Small intestine (tissue), 7 donors: ENCODE data around the gene FAM210A. TPM values are rescaled to one million over a fixed set of nuclear protein-coding genes. Genes with fewer than 3 reads are reported as not detected.

ENCODE experiments used
- DNase-seq, 2 donors: peaks; one replicate each; pipeline versions ENCODE4 v3.0.0 to v3.0.0-alpha.2; 2013
- FAIRE-seq: peaks from 2 replicates; lab custom pipeline; 2012; peaks lifted over from hg19 to GRCh38; lab: Jason Lieb, UNC
- H3K27ac ChIP-seq, 3 donors: one replicate each; pipeline ENCODE4 v1.5.1; 2013; ENCODE audit warnings: low read length in 2 of 3, mild to moderate bottlenecking in 2 of 3, control low read depth in 1 of 3, inconsistent platforms in 1 of 3, low read depth in 1 of 3, moderate library complexity in 1 of 3
- H3K27me3 ChIP-seq, 3 donors: one replicate each; pipeline ENCODE4 v1.6.1; 2013; ENCODE audit warnings: low read length in 3 of 3, inconsistent platforms in 1 of 3; ENCODE audit not compliant: control insufficient read depth in 3 of 3, insufficient read depth in 3 of 3
- H3K36me3 ChIP-seq, 3 donors: one replicate each; pipeline ENCODE4 v1.6.1; 2013; ENCODE audit warnings: low read length in 3 of 3, inconsistent platforms in 1 of 3, low read depth in 1 of 3, mild to moderate bottlenecking in 1 of 3, moderate library complexity in 1 of 3; ENCODE audit not compliant: control insufficient read depth in 3 of 3, insufficient read depth in 2 of 3
- H3K4me1 ChIP-seq, 3 donors: one replicate each; pipeline ENCODE4 v1.6.1; 2013; ENCODE audit warnings: low read length in 2 of 3, inconsistent platforms in 1 of 3, low read depth in 1 of 3, mild to moderate bottlenecking in 1 of 3, moderate library complexity in 1 of 3; ENCODE audit not compliant: control insufficient read depth in 3 of 3, insufficient read depth in 2 of 3
- H3K4me3 ChIP-seq, 3 donors: one replicate each; pipeline ENCODE4 v1.5.1; 2013; ENCODE audit warnings: low read length in 3 of 3, control low read depth in 1 of 3, inconsistent platforms in 1 of 3, low read depth in 1 of 3, mild to moderate bottlenecking in 1 of 3, moderate library complexity in 1 of 3
- H3K9me3 ChIP-seq, 2 donors: one replicate each; pipeline ENCODE4 v1.6.1; 2013; ENCODE audit warnings: low read depth in 1 of 2, low read length in 1 of 2; ENCODE audit not compliant: control insufficient read depth in 2 of 2, insufficient read depth in 1 of 2
- WGBS, 3 donors: extraction: QIAGEN DNeasy Blood & Tissue Kit; methylation state at CpG; one replicate each; pipeline ENCODE4 v1.1.7; 2013; 5-methylcytosine and 5-hydroxymethylcytosine counted together
- polyA plus RNA-seq, 4 donors: library from polyadenylated mRNA; stranded (reverse) in 3 of 4; unstranded in 1 of 4; fragments of 200-250 nt in 3 of 4; fragments of 120-200 nt in 1 of 4; gene quantifications; one replicate each; pipeline versions ENCODE4 v1.2.1 to v1.2.3, GENCODE V29; 2013
- donor health status: healthy with polysubstance abuse.
- donor health status: control.
- donor health status: control.
- donor health status: Bipolar disorder and iron deficiency.
- donor health status: healthy.

FAM210A gene
- polyA plus RNA-seq, 4 donors, result 4.3 to 18.1 (median 7.5) TPM

DNA sequence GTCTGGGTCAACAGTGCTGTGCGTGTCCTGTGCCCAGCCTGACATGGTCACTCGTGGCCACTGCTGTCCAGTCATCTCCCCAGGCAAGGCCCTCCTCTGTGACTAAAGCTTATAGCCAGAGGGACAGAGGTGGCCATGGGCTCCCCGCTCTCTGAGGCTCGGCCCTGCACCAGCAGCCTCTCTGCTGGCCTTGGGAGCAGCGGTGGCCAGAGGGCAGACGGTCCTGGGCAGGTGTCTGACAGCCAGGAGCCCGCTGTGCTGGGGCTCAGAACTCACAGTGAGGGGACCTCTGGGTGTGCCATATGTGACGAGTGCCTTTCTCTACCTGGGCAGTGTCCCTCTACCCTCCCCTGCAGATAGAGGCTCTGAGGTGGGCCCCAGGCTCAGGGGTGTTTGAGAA is 98.7 kb downstream of the FAM210A start:
- FAIRE-seq, result no peak
- Histone ChIP-seq H3K36me3 (peaks cover 0 to 2% (median 0%) of the 10 kb centered on the region in 3 donors), H3K27ac (no peak overlapping the region), H3K4me3 (no peak overlapping the region), H3K4me1 (no peaks in the 10 kb centered on the region), H3K9me3 (peaks cover 0 to 6% of the 10 kb centered on the region in 2 donors), H3K27me3 (no peaks in the 10 kb centered on the region)
- DNase-seq, result no peak
- 93 to 94% (median 94%) methylated on average over 8 of the region's 8 CpGs for WGBS, 3 donors

DNA sequence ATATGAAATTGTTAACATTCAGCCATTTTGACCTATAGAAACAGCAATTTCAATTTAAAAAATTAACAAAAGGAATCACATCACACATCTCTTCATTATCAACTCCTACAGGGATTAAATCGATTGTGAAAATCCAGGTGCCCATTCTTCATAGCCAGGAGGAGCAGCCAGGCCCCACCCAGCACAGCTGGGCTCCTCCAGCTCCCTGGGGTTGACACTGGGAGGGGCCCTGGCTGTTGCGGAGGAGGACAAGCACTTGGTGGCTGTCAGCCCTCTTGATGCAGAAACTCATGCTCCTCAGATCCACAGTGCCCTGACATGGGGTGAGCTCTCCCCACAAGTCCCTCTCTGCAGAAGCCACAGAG is 99.8 kb downstream of the FAM210A start:
- Histone ChIP-seq H3K4me1 (no peaks in the 10 kb centered on the region), H3K4me3 (no peak overlapping the region), H3K9me3 (no peaks in the 10 kb centered on the region), H3K36me3 (peaks cover 0 to 4% (median 0%) of the 10 kb centered on the region in 3 donors), H3K27me3 (no peaks in the 10 kb centered on the region), H3K27ac (no peak overlapping the region)
- DNase-seq, result no peak
- FAIRE-seq, result no peak
- WGBS, 3 donors, result 54 to 78% (median 66%) methylated on average over 2 of the region's 2 CpGs

DNA sequence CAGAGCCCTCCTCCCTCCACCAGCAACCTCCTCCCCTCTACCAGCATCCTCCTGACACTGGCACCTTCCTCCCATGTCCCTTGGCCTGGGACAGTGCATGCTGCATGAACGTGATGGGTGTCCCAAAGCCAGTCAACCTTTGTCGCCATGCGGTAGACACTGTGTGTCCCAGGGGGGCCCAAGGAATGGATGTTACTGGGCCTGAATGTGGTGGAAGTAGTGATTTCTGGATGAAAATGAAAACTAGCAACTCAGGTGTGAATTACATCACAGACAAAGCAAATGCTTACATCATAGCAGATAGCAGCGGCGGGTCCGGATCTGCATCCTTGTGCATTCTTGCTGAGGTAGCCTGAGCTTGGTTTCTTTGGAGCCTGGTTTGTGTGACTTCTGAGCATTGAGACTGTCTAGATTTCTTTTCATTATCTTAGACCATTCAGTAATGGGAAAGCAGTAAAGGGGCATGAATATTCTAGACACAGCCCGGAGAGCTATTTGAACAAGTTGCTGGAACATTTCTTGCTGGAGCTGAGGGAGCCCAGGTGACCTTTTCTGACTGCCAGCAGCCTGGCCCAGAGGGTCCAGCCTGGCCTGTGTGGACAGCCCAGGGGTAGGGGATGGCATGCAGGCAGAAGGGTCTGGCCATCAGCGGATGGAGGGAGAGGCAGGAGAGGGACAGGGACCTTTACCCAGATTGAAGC is 100.4 kb downstream of the FAM210A start:
- DNase-seq (no peak), FAIRE-seq (no peak)
- peaks cover 0 to 4% (median 0%) of the 10 kb centered on the region in 3 donors for H3K36me3 ChIP-seq
- no peaks in the 10 kb centered on the region for H3K4me1 ChIP-seq
- WGBS, 3 donors, result 94 to 97% (median 95%) methylated on average over 8 of the region's 8 CpGs
- H3K4me3 ChIP-seq, result no peak overlapping the region
- no peaks in the 10 kb centered on the region for H3K9me3 ChIP-seq
- no peak overlapping the region for H3K27ac ChIP-seq
- H3K27me3 ChIP-seq, result no peaks in the 10 kb centered on the region

DNA sequence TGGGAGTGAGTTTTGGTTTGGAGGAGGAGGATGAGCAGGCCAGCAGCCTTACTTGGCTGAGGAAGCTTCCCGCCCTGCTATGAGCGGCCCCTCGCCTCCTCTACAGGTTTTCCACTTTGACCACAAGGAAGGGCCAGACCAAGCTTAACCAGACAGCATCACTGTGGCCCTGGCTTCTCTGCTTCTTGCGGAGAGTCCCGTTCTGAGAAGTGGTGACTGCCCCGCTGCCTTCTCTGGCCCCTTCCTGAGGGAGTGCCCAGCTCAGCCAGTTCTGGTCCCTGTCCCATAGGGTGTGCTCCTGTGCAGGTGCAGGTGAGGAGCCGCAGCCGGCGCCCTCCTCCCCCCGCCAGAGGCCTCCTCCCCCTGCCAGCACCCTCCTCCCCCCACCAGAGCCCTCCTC is 101.0 kb downstream of the FAM210A start:
- Histone ChIP-seq H3K4me1 (no peaks in the 10 kb centered on the region), H3K4me3 (no peak overlapping the region), H3K36me3 (peaks cover 0 to 4% (median 0%) of the 10 kb centered on the region in 3 donors), H3K27ac (no peak overlapping the region), H3K9me3 (no peaks in the 10 kb centered on the region), H3K27me3 (no peaks in the 10 kb centered on the region)
- no peak for FAIRE-seq
- DNase-seq, result no peak
- 83 to 87% (median 83%) methylated on average over 7 to 10 of the region's 10 CpGs for WGBS, 3 donors

GRCh38 chr18:13624563-13625237 is 101.7 kb downstream of the FAM210A start:
- H3K27ac ChIP-seq, result no peak overlapping the region
- no peaks in the 10 kb centered on the region for H3K27me3 ChIP-seq
- H3K36me3 ChIP-seq, result peaks cover 0 to 4% (median 0%) of the 10 kb centered on the region in 3 donors
- 87 to 90% (median 90%) methylated on average over 9 to 11 of the region's 11 CpGs for WGBS, 3 donors
- H3K9me3 ChIP-seq, result no peaks in the 10 kb centered on the region
- no peak overlapping the region for H3K4me3 ChIP-seq
- no peak for FAIRE-seq
- DNase-seq, result no peak
- no peaks in the 10 kb centered on the region for H3K4me1 ChIP-seq

- no peak for FAIRE-seq
- Histone ChIP-seq H3K9me3 (no peaks in the 10 kb centered on the region), H3K36me3 (peaks cover 0 to 4% (median 0%) of the 10 kb centered on the region in 3 donors), H3K4me3 (no peak overlapping the region), H3K27ac (no peak overlapping the region), H3K27me3 (no peaks in the 10 kb centered on the region), H3K4me1 (no peaks in the 10 kb centered on the region)
- 93 to 94% (median 94%) methylated on average over 13 of the region's 13 CpGs for WGBS, 3 donors
- no peak for DNase-seq
These were observed 102.5 kb downstream of the FAM210A start for GRCh38 chr18:13623871-13624270.

DNA sequence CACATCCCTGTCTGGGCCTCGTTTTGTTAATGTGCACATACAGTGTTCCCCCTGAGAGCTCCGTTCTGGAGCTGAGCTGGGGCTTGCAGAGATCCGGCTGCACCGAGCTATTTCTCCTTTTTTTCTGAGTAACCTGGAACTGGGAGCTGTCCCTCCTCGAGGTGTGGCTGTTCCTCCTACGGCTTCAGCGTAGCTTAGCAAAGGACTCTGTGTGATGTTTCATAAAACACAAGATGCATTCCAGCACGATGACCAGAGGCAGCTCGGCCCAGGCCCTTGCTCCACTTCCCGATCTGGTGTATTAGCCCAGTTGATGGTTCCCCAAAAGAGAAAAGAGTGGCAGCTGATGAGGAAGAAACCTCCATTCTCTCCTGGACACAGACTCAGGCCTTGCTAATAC is 103.0 kb downstream of the FAM210A start:
- no peaks in the 10 kb centered on the region for H3K9me3 ChIP-seq
- no peak overlapping the region for H3K27ac ChIP-seq
- H3K4me3 ChIP-seq, result no peak overlapping the region
- no peaks in the 10 kb centered on the region for H3K4me1 ChIP-seq
- DNase-seq (no peak), FAIRE-seq (no peak)
- peaks cover 0 to 4% (median 0%) of the 10 kb centered on the region in 3 donors for H3K36me3 ChIP-seq
- 75 to 80% (median 77%) methylated on average over 10 of the region's 10 CpGs for WGBS, 3 donors
- H3K27me3 ChIP-seq, result no peaks in the 10 kb centered on the region

GRCh38 chr18:13622751-13623150 is 103.6 kb downstream of the FAM210A start:
- DNase-seq, result no peak
- 95 to 96% (median 96%) methylated on average over 8 of the region's 8 CpGs for WGBS, 3 donors
- Histone ChIP-seq H3K9me3 (no peaks in the 10 kb centered on the region), H3K4me1 (no peaks in the 10 kb centered on the region), H3K4me3 (no peak overlapping the region), H3K27me3 (no peaks in the 10 kb centered on the region), H3K27ac (no peak overlapping the region), H3K36me3 (peaks cover 0 to 4% (median 0%) of the 10 kb centered on the region in 3 donors)
- FAIRE-seq, result no peak
